GM19468 (cell line): ENCODE results near the gene FCGR1A.
A peak's percentile ranks its signal among the peaks of the same experiment; 100 is the strongest.
"Not testable (repeated sequence)": the region's sequence is repeated elsewhere in the genome, so short reads cannot be mapped to it uniquely, and the experiment has no call there.

ENCODE experiments used
- ATAC-seq: cut with Tn5 transposase; IDR thresholded peaks from one replicate; pipeline ENCODE4 v1.9.1; 2021; ENCODE audit warnings: mild to moderate bottlenecking, moderate library complexity, moderate number of reproducible peaks; ENCODE audit not compliant: unreplicated experiment; ENCODE audit errors: extremely low read depth

The FCGR1A gene

DNA sequence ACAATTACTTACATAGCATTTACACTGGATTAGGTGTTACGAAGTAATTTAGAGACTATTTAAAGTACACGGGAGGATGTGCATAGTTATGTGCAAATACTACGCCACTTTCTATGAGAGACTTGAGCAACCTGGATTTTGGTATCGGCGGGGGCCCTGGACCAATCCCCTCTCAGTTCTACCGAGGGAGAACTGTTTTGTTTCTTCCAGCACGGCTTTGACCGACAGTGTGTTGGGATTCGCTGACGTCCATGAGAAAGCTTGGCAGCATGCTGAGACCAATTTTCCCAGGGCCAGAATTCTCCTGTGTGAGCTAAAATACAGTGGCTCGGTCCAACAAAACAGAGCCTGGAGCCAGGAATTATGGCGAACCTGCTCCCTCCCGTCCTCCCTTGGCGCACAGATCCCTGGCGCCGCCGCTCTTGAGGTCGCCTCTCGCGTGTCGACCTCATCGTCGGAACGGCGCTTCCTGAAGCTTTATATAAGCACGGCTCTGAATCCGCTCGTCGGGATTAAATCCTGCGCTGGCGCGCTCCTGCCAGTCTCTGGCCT, 49.3 kb downstream of the FCGR1A start:
- ATAC-seq, result not testable (repeated sequence)

DNA sequence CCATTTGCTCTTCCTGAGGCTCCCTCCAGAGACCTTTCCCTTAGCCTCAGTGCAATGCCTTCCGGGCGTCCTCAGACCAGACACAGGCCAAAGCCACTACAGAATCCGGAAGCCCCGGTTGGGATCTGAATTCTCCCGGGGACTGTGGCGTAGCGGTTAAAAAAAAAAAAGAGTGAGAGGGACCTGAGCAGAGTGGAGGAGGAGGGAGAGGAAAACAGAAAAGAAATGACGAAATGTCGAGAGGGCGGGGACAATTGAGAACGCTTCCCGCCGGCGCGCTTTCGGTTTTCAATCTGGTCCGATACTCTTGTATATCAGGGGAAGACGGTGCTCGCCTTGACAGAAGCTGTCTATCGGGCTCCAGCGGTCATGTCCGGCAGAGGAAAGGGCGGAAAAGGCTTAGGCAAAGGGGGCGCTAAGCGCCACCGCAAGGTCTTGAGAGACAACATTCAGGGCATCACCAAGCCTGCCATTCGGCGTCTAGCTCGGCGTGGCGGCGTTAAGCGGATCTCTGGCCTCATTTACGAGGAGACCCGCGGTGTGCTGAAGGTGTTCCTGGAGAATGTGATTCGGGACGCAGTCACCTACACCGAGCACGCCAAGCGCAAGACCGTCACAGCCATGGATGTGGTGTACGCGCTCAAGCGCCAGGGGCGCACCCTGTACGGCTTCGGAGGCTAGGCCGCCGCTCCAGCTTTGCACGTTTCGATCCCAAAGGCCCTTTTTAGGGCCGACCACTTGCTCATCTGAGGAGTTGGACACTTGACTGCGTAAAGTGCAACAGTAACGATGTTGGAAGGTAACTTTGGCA, 50.0 kb downstream of the FCGR1A start:
- peak; percentile 33 for ATAC-seq

DNA sequence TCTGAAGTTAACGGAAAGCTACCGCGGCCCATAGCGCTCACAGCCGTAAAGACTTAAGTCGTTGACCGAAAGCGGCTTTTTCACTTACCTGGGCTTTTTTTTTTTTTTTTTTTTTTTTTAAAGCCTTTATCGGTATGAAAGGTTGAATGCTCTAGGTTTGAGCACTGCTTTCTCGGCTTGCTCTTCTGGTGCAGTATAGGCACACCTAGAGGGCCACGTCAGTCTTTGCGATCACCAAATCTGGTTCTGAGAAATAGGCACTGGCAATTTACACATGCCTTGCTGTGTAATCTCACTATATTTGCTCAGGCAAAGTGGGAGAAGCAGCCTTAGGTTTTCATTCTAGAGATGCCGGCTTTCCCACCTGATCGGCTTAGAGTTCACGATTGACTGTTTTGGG, 50.6 kb downstream of the FCGR1A start:
- ATAC-seq, result not testable (repeated sequence)

DNA sequence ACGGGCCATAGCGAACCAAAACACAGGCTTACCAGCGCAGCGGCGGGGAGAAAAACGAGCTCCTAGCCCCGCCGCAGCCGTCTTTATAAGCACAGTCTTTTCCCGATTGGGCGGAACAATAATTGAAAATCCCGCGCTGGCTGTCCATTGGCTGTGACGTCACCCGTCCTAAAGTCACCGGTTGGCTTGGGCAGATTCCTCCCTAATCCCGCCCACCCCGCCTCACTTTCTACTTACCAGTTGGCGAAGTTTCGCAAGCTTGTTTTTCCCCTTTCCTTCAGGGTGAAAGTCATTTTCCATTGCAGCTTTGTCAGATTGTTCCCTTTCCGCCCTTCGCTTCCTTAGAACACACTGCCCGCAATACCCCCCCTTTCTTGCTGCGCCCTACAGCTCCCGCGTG, 58.7 kb downstream of the FCGR1A start:
- not testable (repeated sequence) for ATAC-seq
